ENCODE measurements around the gene MRPS6.

MRPS6 gene

GRCh38 chr21:34185026-34185750, 111.8 kb downstream of the MRPS6 start:
- H3K4me3 ChIP-seq (ENCODE audit: low read length): no peak overlapping the region
- TF ChIP-seq CTCF (IDR thresholded peaks at IDR 0.05; ENCODE audit: insufficient read depth, low read depth, low read length, missing control alignments): no peak
- no peak for DNase-seq (ENCODE audit: low read depth)

- H3K4me3 ChIP-seq (ENCODE audit: low read length): no peak overlapping the region
- TF ChIP-seq CTCF (IDR thresholded peaks at IDR 0.05; ENCODE audit: insufficient read depth, low read depth, low read length, missing control alignments): no peak
- DNase-seq (ENCODE audit: low read depth): no peak
These were observed 112.8 kb downstream of the MRPS6 start for GRCh38 chr21:34186109-34186719.

GRCh38 chr21:34187935-34188334, 114.6 kb downstream of the MRPS6 start:
- no peak overlapping the region for H3K4me3 ChIP-seq (ENCODE audit: low read length)
- DNase-seq (ENCODE audit: low read depth): no peak
- TF ChIP-seq CTCF (IDR thresholded peaks at IDR 0.05; ENCODE audit: insufficient read depth, low read depth, low read length, missing control alignments): no peak

GRCh38 chr21:34189506-34189905, 116.1 kb downstream of the MRPS6 start:
- no peak for DNase-seq (ENCODE audit: low read depth)
- no peak overlapping the region for H3K4me3 ChIP-seq (ENCODE audit: low read length)
- no peak for TF ChIP-seq CTCF (IDR thresholded peaks at IDR 0.05; ENCODE audit: insufficient read depth, low read depth, low read length, missing control alignments)

GRCh38 chr21:34190576-34191321, 117.4 kb downstream of the MRPS6 start:
- no peak for TF ChIP-seq CTCF (IDR thresholded peaks at IDR 0.05; ENCODE audit: insufficient read depth, low read depth, low read length, missing control alignments)
- DNase-seq (ENCODE audit: low read depth): no peak

GRCh38 chr21:34191876-34192275, 118.5 kb downstream of the MRPS6 start:
- no peak for TF ChIP-seq CTCF (IDR thresholded peaks at IDR 0.05; ENCODE audit: insufficient read depth, low read depth, low read length, missing control alignments)
- no peak overlapping the region for H3K4me3 ChIP-seq (ENCODE audit: low read length)
- no peak for DNase-seq (ENCODE audit: low read depth)

More at GRCh38 chr21:34190576-34191321, 117.4 kb downstream of the MRPS6 start:
- H3K4me3 ChIP-seq (ENCODE audit: low read length): no peak overlapping the region
